GM19043 (cell line): Measurements from ENCODE around the gene RNF7.
A peak's percentile ranks its signal among the peaks of the same experiment; 100 is the strongest.
"Not testable (repeated sequence)": the region's sequence is repeated elsewhere in the genome, so short reads cannot be mapped to it uniquely, and the experiment has no call there.

ENCODE experiments used
- ATAC-seq: cut with Tn5 transposase; IDR thresholded peaks from one replicate; pipeline ENCODE4 v1.9.1; 2021; ENCODE audit warnings: low read depth; ENCODE audit not compliant: unreplicated experiment

The RNF7 gene

DNA sequence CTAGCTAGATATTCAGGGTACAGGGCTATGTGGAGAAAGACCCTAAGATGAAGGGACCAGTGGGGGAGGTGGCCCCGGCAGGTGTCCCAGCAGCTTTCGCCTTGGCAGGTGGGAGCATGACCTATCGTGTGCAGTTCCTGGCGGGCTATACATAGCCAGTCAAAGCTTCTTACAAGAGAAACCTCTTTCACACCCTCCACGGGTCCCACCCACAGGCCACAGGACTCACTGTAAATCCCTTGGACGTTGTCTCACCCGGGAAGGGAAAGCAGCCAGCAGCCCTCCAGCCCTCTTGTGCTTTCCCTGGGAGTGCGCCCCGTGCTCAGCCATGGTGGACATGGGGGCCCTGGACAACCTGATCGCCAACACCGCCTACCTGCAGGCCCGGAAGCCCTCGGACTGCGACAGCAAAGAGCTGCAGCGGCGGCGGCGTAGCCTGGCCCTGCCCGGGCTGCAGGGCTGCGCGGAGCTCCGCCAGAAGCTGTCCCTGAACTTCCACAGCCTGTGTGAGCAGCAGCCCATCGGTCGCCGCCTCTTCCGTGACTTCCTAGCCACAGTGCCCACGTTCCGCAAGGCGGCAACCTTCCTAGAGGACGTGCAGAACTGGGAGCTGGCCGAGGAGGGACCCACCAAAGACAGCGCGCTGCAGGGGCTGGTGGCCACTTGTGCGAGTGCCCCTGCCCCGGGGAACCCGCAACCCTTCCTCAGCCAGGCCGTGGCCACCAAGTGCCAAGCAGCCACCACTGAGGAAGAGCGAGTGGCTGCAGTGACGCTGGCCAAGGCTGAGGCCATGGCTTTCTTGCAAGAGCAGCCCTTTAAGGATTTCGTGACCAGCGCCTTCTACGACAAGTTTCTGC is 40.1 kb downstream of the RNF7 start:
- no peak for ATAC-seq

DNA sequence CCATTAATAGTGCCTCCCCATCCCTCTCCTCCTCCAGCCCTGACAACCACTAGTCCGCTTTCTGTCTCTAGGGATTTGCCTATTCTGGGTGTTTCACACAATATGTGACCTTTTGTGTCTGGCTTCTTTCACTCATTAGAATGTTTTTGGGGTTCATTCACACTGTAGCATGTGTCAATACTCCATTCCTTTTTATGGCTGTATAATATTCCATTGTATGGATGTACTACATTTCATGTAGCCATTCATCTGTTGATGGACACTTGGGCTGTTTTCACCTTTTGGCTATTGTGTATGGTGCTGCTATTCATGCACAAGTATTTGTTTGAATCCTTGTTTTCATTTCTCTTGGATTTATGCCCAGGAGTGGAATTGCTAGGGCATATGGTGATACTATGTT is 41.6 kb downstream of the RNF7 start:
- ATAC-seq, result no peak

DNA sequence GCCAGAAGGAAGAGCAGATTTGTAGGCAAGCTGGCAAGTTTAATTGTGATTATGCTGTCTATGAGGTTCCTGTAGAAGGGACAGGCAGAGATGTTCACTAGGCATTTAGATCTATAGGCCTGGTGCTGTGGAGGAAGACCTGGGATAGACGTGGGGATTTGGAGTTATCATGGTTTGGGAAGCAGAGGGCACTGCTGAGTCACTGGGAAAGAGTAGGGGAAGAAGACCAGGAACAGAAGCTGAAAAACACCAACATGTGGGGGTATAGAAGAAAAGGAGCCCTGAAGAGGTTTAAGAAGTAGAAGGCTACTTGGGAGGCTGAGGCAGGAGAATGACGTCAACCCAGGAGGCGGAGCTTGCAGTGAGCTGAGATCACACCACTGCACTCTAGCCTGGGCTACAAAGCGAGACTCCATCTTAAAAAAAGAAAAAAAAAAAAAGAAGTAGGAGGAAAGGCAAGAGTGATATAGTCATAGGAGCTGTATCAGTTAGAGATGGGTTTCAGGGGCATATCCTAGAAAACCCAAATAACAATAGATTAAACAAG is 44.4 kb downstream of the RNF7 start:
- no peak for ATAC-seq

DNA sequence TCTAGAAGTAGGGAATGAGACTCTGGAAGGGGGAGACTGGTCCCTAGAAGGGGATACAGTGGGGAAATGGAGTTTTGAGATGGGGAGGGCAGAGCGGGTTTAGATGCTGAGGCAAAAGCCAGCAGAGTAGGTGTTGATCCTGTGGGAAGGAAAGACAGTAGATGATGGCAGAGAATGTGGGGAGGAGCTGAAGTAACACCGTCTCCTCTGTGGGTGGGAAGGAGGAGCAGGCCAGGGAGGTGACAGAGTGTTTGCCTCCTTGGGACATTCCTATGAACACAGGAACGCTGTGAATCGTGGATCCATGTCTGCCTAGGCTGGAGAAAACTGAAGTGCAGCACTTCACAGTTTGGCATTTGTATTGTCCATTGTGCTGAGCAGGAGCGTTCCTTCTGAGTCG is 45.5 kb downstream of the RNF7 start:
- ATAC-seq, result no peak

DNA sequence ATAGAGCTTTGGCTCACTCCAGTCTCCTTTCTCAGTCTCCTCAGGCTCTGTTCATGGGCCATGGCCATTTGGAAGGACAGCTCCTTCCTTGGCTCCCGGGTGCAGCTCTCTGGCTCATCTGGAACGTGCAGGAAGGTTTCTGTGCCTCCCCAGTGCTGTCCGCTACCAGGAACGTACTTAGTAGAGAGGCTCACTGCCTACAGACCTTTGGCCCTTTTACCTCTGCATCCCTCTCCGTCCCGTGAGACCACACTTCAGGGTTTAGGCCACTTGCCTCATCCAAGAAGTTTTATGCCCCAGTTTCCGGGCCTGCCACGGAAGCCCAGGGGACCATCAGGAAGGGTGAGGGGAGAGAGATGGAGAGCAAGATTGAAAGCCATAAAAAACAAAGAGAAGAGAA is 46.0 kb downstream of the RNF7 start:
- ATAC-seq, result no peak

DNA sequence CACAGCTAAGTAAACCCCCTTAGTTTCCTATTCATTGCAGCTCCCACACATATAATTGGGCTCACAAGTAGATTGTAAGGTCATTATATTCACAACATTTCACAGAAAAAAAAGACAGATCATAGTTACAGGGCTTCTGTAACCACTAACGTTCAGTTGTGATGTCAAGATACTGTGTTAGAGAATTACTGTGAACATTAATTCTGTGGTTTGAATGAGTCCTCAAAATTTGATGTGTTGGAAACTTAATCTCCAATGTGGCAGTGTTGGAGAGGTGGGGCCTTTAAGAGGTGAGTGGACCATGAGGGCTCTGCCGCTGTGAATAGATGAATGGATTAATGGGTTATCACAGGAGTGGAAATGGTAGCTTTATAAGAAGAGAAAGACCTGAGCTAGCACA is 46.4 kb downstream of the RNF7 start:
- no peak for ATAC-seq

DNA sequence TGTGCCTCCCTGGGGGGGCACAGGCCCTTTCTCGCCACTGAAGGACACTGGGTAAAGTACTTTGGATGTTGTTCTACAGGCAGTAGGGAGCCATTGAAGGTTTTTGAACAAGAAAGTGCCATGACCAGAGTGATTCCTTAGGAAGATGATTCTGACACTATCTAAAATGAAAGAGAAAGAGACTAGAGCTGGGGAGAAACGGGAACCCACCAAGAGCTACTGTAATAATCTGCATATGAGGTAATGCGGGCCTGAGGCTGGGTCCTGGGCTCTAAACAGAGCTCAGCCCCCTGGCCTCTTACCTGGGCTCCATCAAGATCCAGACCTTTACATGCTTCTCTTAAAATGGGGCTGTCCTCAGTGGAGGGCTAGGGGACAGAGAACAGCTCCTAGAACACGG is 50.1 kb downstream of the RNF7 start:
- ATAC-seq, result no peak

DNA sequence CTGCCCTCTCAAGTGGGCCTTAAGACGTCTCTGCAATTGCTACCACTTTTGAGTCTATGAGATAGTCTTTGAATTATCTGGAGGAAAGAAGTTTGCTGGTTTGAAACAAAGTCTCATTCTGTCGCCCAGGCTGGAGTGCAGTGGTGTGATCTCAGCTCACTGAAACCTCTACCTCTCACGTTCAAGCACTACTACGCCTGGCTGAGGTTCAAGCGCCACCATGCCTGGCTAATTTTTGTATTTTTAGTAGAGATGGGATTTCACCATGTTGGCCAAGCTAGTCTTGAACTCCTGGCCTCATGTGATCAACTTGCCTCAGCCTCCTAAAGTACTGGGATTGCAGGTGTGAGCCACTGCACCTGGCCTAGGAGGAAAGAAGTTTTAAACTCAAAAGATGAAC is 50.7 kb downstream of the RNF7 start:
- not testable (repeated sequence) for ATAC-seq

DNA sequence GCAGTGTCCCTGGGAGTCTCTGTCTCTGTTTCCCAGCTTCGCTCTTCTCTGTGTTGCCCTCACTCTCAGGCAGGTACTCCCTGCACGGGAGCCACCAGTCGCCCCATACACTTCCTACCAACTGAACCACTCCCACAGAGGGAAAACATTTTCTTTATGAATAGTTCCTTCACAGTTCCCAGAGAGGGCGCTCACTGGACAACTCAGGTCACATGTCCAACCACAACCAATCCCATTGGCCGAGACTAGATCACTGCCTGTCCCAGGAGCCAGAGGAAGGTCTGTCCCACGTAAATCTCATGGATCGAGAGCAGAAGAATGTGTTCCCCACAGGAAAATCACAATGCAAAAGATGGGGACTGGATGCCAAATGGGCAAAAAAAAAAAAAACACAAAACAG is 51.2 kb downstream of the RNF7 start:
- ATAC-seq, result no peak

DNA sequence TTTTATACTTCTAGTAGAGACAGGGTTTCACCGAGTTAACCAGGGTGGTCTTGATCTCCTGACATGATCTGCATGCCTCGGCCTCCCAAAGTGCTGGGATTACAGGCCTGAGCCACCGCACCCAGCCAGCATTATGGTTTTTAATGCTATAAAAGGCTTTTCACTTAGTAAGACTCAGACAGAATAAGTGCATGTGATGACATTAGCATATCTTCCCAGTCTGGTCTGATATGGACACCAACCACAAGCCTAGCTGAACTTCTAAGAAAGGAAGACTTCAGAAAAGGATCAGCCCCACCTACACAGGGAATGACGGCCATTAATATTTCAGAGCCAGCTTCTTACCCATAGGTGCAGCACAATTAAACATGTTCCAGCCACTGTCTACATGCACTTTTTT is 52.1 kb downstream of the RNF7 start:
- ATAC-seq, result no peak

DNA sequence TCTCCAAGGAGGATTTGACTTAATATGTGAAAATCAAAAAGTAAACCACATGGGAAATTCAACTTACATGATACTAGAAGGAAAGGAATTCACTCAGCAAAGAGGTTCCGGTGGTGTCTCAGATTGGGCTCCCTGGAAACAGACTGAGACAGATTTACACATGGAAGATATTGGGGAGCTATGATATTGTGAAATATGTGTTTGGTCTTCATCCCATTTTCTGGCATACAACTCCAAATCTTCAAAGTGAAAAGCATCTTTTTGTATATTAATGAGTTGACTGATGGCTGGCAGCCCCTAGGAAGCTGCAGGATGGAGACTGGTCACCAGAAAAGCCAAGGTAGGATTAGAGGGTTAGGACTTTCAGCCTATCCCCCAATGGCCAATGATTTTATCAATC is 54.4 kb downstream of the RNF7 start:
- ATAC-seq, result no peak

DNA sequence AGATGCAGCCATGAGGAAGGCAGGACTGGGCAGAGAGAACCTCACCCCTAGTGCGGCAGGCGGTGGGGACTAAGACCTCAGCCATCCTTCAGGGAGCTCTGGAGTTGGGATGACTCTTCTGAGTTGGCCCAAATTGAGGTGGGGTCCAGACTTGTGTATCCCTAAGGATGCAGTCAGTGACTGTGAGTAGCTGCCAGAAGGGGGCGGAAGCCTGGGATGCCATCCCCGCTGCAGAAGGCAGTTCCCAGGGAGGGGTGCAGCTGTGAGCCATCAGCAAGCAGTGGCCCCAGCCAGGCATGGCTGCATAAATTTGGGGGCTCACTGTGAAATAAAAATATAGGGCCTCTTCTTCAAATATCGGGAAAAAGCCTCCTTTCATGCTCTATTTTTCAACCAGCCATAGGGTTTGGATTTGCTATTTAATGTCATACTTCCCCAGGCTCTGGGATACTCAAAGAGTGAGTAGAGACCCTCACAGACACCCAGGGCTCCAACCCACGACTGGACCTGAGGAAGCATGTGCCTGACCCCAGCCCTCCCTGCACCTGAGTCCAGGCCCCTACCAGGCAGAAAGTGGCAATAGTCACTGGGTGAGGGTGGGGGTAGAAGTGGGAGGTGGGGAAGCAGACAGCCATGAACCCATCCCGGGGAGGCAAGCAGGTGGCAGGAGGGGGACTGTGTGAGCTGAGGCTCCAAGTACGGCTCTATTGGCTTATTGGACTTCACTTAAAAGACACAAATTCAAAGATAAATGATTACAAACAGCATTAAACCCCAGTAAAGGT is 55.6 kb downstream of the RNF7 start:
- no peak for ATAC-seq

DNA sequence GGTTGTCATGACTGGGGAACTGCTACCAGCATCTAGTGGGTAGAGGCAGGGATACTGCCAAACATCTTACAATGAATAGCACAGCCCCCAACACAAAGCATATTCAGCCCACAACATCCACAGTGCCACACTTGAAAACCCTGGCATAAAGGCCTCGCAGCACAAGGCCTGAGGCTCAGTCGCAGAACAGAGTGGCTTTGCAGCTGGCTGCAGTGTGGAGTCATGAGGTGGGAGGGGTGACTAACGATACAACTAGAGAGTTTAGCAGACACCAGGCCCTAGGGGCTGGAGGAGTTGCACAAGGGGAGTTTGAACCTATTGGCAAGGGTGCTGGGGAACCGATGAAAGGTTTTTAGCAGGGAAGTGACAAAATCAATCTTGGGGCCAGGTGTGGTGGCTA is 57.2 kb downstream of the RNF7 start:
- no peak for ATAC-seq

DNA sequence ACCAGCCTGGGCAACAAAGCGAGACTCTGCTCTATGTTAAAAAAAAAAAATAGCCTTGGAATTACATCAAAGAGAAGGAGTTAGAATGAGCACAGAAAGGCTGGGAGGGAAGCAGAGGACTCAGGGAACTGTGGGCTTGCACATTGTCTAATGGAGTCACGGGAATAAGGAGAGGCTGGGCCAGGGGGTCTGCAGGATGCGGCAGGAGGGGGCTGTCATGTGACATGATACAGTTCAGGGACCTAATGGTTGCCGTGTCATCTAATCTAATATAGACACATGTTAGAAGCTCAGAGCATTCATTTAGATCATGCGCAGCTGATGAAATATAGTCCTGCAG is 57.6 kb downstream of the RNF7 start:
- ATAC-seq, result no peak

DNA sequence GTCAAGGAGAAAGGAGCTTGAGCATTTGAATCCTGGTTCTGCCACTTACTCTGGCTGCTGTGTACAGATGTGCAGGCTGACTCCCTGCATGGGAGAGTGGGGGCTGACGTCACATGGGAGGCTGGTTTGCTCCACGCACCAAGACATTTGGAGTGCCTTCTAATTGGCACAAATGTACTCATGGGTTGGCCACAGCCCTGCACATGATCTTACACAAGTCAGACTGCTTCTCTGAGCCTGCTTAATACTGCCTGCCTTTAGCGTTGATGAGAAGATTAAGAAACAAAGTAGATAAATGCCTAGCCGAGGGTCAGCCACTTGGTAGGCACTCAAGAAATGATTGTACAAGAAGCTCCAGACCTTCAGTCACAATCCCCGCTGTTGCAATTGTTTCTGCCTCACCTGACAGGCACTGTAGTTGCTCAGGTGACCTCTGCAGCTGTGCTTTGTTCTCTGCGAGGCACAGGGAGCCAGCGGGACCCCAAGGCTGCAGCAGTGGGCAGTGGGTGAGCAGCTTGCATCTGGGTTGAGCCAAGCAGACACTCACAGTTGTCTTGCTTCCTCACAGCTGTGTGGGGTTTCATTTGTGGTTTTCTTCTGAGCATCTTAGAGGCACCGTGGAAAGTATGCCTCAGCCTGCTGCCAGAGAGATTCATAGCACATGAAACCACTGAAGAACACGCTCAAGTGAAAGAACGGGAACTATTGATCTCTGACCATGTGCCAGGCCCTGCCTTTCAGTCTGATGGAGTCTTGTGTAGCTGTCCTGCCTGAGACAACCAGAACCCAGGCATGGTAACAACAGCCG is 58.2 kb downstream of the RNF7 start:
- ATAC-seq, result peak; percentile 94
